K562 (cell line): ENCODE measurements around the gene IGF2BP3.

ENCODE experiments used
- TF ChIP-seq, protein P1 (sequence below), 3 experiments: IDR thresholded peaks in 2 of 3; conservative IDR thresholded peaks in 1 of 3; 2 replicates each; pipeline ENCODE4 v1.5.1; 2011 to 2012; ENCODE audit warnings: low read length in 3 of 3, mild to moderate bottlenecking in 3 of 3, control low read depth in 2 of 3, improper control_type of control experiment in 1 of 3, inconsistent platforms in 1 of 3, low read depth in 1 of 3, mixed read lengths in 1 of 3, moderate library complexity in 1 of 3; ENCODE audit not compliant: insufficient read depth in 2 of 3
- TF ChIP-seq, protein P2 (sequence below): sonication (generic); formaldehyde crosslinking; IDR thresholded peaks from 2 replicates; pipeline ENCODE4 v1.8.1; 2022; ENCODE audit warnings: missing genetic modification reagents

DNA sequence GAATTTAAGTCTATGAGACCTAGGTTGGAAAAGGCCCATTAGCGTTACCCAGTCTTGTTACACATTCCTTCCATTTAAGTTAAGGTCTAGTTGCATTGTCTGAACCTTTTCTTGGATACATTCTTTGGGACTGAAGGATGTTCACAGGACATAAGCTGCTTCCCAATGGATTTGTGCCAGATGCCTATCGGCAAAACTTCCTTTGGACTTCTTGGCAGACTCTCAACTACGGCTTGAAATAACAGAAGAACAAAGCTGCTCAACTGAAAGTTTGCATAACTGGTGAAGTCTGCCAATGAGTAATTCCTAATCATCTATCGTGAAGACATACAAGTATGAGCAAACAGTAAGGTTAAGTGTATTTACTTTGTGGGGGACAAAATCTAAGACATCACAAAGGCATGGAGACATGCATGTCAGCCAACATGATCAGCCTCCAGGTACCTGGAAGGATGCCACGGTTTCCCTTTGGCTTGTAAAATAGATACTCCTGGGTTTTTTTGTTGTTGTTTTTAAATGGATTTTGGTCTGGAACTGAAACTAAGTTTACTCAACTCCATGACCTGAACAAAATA is 135.7 kb downstream of the IGF2BP3 start:
- TF ChIP-seq, protein P1, sequence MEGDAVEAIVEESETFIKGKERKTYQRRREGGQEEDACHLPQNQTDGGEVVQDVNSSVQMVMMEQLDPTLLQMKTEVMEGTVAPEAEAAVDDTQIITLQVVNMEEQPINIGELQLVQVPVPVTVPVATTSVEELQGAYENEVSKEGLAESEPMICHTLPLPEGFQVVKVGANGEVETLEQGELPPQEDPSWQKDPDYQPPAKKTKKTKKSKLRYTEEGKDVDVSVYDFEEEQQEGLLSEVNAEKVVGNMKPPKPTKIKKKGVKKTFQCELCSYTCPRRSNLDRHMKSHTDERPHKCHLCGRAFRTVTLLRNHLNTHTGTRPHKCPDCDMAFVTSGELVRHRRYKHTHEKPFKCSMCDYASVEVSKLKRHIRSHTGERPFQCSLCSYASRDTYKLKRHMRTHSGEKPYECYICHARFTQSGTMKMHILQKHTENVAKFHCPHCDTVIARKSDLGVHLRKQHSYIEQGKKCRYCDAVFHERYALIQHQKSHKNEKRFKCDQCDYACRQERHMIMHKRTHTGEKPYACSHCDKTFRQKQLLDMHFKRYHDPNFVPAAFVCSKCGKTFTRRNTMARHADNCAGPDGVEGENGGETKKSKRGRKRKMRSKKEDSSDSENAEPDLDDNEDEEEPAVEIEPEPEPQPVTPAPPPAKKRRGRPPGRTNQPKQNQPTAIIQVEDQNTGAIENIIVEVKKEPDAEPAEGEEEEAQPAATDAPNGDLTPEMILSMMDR (IDR thresholded peaks at IDR 0.05 in 2 of 3, conservative IDR thresholded peaks at IDR 0.05 in 1 of 3; ENCODE audit: insufficient read depth in 2 of 3, low read depth in 1 of 3, low read length in 3 of 3) = no peak
- TF ChIP-seq, protein P2, sequence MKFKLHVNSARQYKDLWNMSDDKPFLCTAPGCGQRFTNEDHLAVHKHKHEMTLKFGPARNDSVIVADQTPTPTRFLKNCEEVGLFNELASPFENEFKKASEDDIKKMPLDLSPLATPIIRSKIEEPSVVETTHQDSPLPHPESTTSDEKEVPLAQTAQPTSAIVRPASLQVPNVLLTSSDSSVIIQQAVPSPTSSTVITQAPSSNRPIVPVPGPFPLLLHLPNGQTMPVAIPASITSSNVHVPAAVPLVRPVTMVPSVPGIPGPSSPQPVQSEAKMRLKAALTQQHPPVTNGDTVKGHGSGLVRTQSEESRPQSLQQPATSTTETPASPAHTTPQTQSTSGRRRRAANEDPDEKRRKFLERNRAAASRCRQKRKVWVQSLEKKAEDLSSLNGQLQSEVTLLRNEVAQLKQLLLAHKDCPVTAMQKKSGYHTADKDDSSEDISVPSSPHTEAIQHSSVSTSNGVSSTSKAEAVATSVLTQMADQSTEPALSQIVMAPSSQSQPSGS (CRISPR knock-in tag) = no peak
